Ascending aorta (tissue), 2 donors: Measurements from ENCODE around the gene CPNE4. TPM values are rescaled to one million over a fixed set of nuclear protein-coding genes. Genes with fewer than 3 reads are reported as not detected.

Experiments
- DNase-seq, 2 donors: peaks; one replicate each; pipeline ENCODE4 v3.0.0-alpha.2; 2019; ENCODE audit warnings: low spot score in 2 of 2
- H3K27ac ChIP-seq, 2 donors: fragments of 200-600 bp; sonication (generic); one replicate each; pipeline ENCODE4 v1.5.1; 2016 to 2017; ENCODE audit warnings: mild to moderate bottlenecking in 1 of 2
- H3K27me3 ChIP-seq: fragments of 200-600 bp; sonication (generic); one replicate; pipeline ENCODE4 v1.5.1; 2017
- H3K36me3 ChIP-seq, 2 donors: fragments of 200-600 bp; sonication (generic); one replicate each; pipeline ENCODE4 v1.5.1; 2016
- H3K4me1 ChIP-seq, 2 donors: fragments of 200-600 bp; sonication (generic); one replicate each; pipeline ENCODE4 v1.5.1; 2016 to 2017; ENCODE audit warnings: mild to moderate bottlenecking in 1 of 2
- H3K4me3 ChIP-seq, 2 donors: fragments of 200-600 bp; sonication (generic); one replicate each; pipeline ENCODE4 v1.5.1; 2016 to 2017; ENCODE audit warnings: mild to moderate bottlenecking in 1 of 2
- H3K9me3 ChIP-seq, 2 donors: fragments of 200-600 bp; sonication (generic); one replicate each; pipeline ENCODE4 v1.5.1; 2016
- intact Hi-C: fragments of 100-400 bp; cut with DNase I; formaldehyde crosslinking; loops from one replicate; pipeline ENCODE4 v1.15.1; 2023
- total RNA-seq: library from RNA; depleted of rRNA; stranded (reverse); fragments of >200 nt; gene quantifications from one replicate; pipeline ENCODE4 v1.1.0, GENCODE V29; 2016
- TF ChIP-seq, protein P1 (sequence below), 3 experiments: fragments of 200-600 bp in 2 of 3; fragments of 450-650 bp in 1 of 3; sonication (generic) in 2 of 3; IDR thresholded peaks; one replicate each; pipeline ENCODE4 v1.5.1; 2016 to 2019; ENCODE audit warnings: antibody characterized with exemption in 3 of 3, mild to moderate bottlenecking in 1 of 3, moderate library complexity in 1 of 3

CPNE4 gene
- total RNA-seq, 1 donor from 2014 or later = not detected

GRCh38 chr3:131699001-131699400 is 335.8 kb downstream of the CPNE4 start:
- no peaks in the 10 kb centered on the region for H3K9me3 ChIP-seq
- H3K4me3 ChIP-seq = no peak overlapping the region
- H3K4me1 ChIP-seq = no peaks in the 10 kb centered on the region
- intact Hi-C loops = no loop called here
- H3K27me3 ChIP-seq = no peaks in the 10 kb centered on the region
- DNase-seq = no peak
- TF ChIP-seq, protein P1, sequence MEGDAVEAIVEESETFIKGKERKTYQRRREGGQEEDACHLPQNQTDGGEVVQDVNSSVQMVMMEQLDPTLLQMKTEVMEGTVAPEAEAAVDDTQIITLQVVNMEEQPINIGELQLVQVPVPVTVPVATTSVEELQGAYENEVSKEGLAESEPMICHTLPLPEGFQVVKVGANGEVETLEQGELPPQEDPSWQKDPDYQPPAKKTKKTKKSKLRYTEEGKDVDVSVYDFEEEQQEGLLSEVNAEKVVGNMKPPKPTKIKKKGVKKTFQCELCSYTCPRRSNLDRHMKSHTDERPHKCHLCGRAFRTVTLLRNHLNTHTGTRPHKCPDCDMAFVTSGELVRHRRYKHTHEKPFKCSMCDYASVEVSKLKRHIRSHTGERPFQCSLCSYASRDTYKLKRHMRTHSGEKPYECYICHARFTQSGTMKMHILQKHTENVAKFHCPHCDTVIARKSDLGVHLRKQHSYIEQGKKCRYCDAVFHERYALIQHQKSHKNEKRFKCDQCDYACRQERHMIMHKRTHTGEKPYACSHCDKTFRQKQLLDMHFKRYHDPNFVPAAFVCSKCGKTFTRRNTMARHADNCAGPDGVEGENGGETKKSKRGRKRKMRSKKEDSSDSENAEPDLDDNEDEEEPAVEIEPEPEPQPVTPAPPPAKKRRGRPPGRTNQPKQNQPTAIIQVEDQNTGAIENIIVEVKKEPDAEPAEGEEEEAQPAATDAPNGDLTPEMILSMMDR (IDR thresholded peaks at IDR 0.05) = no peak
- no peak overlapping the region for H3K27ac ChIP-seq
- H3K36me3 ChIP-seq = no peaks in the 10 kb centered on the region

DNA sequence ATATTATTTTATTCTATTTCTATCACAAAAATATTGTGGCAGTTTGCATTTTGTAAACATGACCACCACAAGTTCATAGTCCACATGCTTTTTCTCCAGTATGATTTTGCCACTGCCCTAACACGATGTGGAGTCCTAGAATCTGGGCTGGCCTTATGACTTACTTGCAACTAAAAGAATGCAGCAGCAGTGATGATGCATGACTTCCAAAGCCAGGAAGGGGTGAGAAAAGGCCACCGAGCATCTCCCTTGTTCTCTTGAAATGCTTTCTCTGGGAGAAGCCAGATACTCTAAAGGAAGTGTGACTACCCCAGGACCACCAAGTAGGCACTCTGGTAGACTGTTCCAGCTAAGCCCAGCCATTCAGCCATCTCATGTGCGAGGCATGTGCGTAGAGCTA is 340.4 kb downstream of the CPNE4 start:
- TF ChIP-seq, protein P1 (IDR thresholded peaks at IDR 0.05) = no peak
- intact Hi-C loops = no loop called here
- H3K36me3 ChIP-seq = no peaks in the 10 kb centered on the region

DNA sequence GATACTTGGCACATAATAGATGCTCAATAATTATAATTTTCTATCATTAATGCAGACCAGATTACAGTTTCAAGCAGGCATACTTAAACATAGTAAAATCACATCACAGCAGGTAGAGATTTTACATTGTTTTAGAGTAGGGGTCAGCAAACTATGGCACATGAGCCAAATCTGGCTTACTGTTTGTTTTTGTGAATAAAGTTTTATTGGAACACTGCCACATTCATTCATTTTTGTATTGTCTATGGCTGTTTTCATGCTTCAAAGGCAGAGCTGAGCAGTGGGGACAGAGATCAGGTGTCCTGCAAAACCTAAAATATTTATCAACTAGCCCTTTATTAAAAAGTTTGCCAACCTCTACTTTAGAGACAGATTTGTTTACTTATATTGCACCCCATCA is 342.5 kb downstream of the CPNE4 start:
- no peaks in the 10 kb centered on the region for H3K9me3 ChIP-seq

More for the DNA sequence above, 340.4 kb downstream of the CPNE4 start:
- no peak overlapping the region for H3K27ac ChIP-seq
- no peaks in the 10 kb centered on the region for H3K4me1 ChIP-seq
- H3K4me3 ChIP-seq = no peak overlapping the region
- DNase-seq = no peak
- H3K27me3 ChIP-seq = no peaks in the 10 kb centered on the region
- no peaks in the 10 kb centered on the region for H3K9me3 ChIP-seq

GRCh38 chr3:131690800-131691199 is 344.0 kb downstream of the CPNE4 start:
- TF ChIP-seq, protein P1 (IDR thresholded peaks at IDR 0.05) = no peak
- Histone ChIP-seq H3K36me3 (no peaks in the 10 kb centered on the region), H3K27ac (no peak overlapping the region), H3K9me3 (no peaks in the 10 kb centered on the region), H3K4me1 (no peaks in the 10 kb centered on the region), H3K27me3 (no peaks in the 10 kb centered on the region), H3K4me3 (no peak overlapping the region)
- intact Hi-C loops = no loop called here
- no peak for DNase-seq

More for the DNA sequence above, 342.5 kb downstream of the CPNE4 start:
- Histone ChIP-seq H3K4me3 (no peak overlapping the region), H3K36me3 (no peaks in the 10 kb centered on the region), H3K27me3 (no peaks in the 10 kb centered on the region), H3K4me1 (no peaks in the 10 kb centered on the region), H3K27ac (no peak overlapping the region)
- TF ChIP-seq, protein P1 (IDR thresholded peaks at IDR 0.05) = no peak
- no peak for DNase-seq
- intact Hi-C loops = no loop called here

DNA sequence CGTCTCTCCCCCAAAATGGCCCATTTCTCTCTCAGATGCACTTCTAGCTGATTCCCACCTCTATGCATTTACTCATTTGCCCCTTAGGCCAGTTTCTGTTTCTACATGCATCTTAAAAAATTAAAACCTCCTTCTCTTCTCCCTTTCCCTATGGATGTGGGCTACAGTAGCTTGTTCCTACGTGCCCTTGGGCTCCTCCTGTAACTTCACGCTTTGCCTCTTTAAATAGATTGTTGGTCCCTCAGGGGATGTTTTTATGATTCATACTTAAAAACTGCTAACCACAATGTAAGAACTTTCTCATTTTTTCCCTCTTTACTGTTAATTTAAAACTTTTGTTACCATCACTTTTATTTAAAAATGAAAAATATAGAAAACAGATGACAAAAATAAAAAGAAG is 346.4 kb downstream of the CPNE4 start:
- no peak for DNase-seq
- Histone ChIP-seq H3K36me3 (no peaks in the 10 kb centered on the region), H3K27me3 (no peaks in the 10 kb centered on the region), H3K4me3 (no peak overlapping the region), H3K4me1 (no peaks in the 10 kb centered on the region), H3K27ac (no peak overlapping the region), H3K9me3 (no peaks in the 10 kb centered on the region)
- intact Hi-C loops = no loop called here
- TF ChIP-seq, protein P1 (IDR thresholded peaks at IDR 0.05) = no peak

- no peaks in the 10 kb centered on the region for H3K36me3 ChIP-seq
- H3K9me3 ChIP-seq = no peaks in the 10 kb centered on the region
- no peaks in the 10 kb centered on the region for H3K4me1 ChIP-seq
- DNase-seq = no peak
- no peak overlapping the region for H3K4me3 ChIP-seq
- H3K27ac ChIP-seq = no peak overlapping the region
- no peaks in the 10 kb centered on the region for H3K27me3 ChIP-seq
- TF ChIP-seq, protein P1 (IDR thresholded peaks at IDR 0.05) = no peak
- intact Hi-C loops = no loop called here
Observed at GRCh38 chr3:131669600-131669999, 365.2 kb downstream of the CPNE4 start.
